Colonic mucosa (tissue), 4 donors: ENCODE results near the gene EFCAB6. TPM values are rescaled to one million over a fixed set of nuclear protein-coding genes. Genes with fewer than 3 reads are reported as not detected.

Experiments used
- DNase-seq: peaks from one replicate; pipeline ENCODE4 v3.0.0-alpha.2; 2020
- H3K27ac ChIP-seq: fragments of 200-600 bp; one replicate; pipeline ENCODE4 v1.8.0; 2021
- H3K27me3 ChIP-seq: fragments of 200-600 bp; one replicate; pipeline ENCODE4 v1.8.0; 2021
- H3K36me3 ChIP-seq: fragments of 200-600 bp; one replicate; pipeline ENCODE4 v1.8.0; 2021
- H3K4me1 ChIP-seq: fragments of 200-600 bp; one replicate; pipeline ENCODE4 v1.8.0; 2021; ENCODE audit warnings: mild to moderate bottlenecking
- H3K4me3 ChIP-seq: fragments of 200-600 bp; one replicate; pipeline ENCODE4 v1.8.0; 2021
- H3K9ac ChIP-seq, 2 donors: one replicate each; pipeline ENCODE4 v1.7.0; 2013; ENCODE audit warnings: control low read depth in 2 of 2, low read depth in 2 of 2, low read length in 2 of 2
- H3K9me3 ChIP-seq: fragments of 200-600 bp; one replicate; pipeline ENCODE4 v1.8.0; 2021
- CTCF ChIP-seq: fragments of 200-600 bp; IDR thresholded peaks from one replicate; pipeline ENCODE4 v1.8.0; 2022; ENCODE audit warnings: antibody characterized with exemption, mild to moderate bottlenecking
- intact Hi-C: fragments of 100-400 bp; cut with DNase I; formaldehyde crosslinking; loops from one replicate; pipeline ENCODE4 v1.14.1; 2022
- total RNA-seq, 2 donors: library from RNA; stranded (reverse); fragmentation: NEBNext Ultra II Directional in 1 of 2; extraction: Animal tissue kit (Norgen Biotek cat#: 25700) in 1 of 2; gene quantifications; one replicate each; pipeline ENCODE4 v1.2.1, GENCODE V29; 2021
- donor health status: healthy.
- donor health status: DM: no; HTN: no; CAD: no.
- donor health status: DM: no; HTN: no; CAD: no.

EFCAB6 gene
- total RNA-seq, 2 donors from 2014 or later: 0.35 to 0.80 TPM

- no peaks in the 10 kb centered on the region for H3K27me3 ChIP-seq
Observed at GRCh38 chr22:43833286-43834240, 21.5 kb upstream of the EFCAB6 start.

GRCh38 chr22:43832393-43833265, 20.5 kb upstream of the EFCAB6 start:
- no peak overlapping the region for H3K4me3 ChIP-seq
- H3K27ac ChIP-seq: no peak overlapping the region
- no peak overlapping the region for H3K9ac ChIP-seq
- no peak for DNase-seq
- no peak for TF ChIP-seq CTCF
- intact Hi-C loops: no loop called here
- H3K36me3 ChIP-seq: no peaks in the 10 kb centered on the region
- H3K4me1 ChIP-seq: no peaks in the 10 kb centered on the region
- H3K27me3 ChIP-seq: no peaks in the 10 kb centered on the region
- no peaks in the 10 kb centered on the region for H3K9me3 ChIP-seq

More at GRCh38 chr22:43833286-43834240, 21.5 kb upstream of the EFCAB6 start:
- no peak for DNase-seq
- Histone ChIP-seq H3K27ac (no peak overlapping the region), H3K4me3 (no peak overlapping the region), H3K9me3 (no peaks in the 10 kb centered on the region), H3K4me1 (no peaks in the 10 kb centered on the region), H3K36me3 (no peaks in the 10 kb centered on the region), H3K9ac (no peak overlapping the region)
- intact Hi-C loops: no loop called here
- TF ChIP-seq CTCF: no peak

- intact Hi-C loops: no loop called here
- Histone ChIP-seq H3K9me3 (no peaks in the 10 kb centered on the region), H3K9ac (no peak overlapping the region), H3K4me3 (no peak overlapping the region), H3K4me1 (no peaks in the 10 kb centered on the region), H3K27ac (no peak overlapping the region), H3K36me3 (no peaks in the 10 kb centered on the region), H3K27me3 (no peaks in the 10 kb centered on the region)
- DNase-seq: no peak
- TF ChIP-seq CTCF: no peak
Observed at GRCh38 chr22:43831561-43832392, 19.7 kb upstream of the EFCAB6 start.

- DNase-seq: no peak
- Histone ChIP-seq H3K27ac (no peak overlapping the region), H3K4me3 (no peak overlapping the region), H3K27me3 (no peaks in the 10 kb centered on the region), H3K4me1 (no peaks in the 10 kb centered on the region), H3K9ac (no peak overlapping the region), H3K36me3 (no peaks in the 10 kb centered on the region), H3K9me3 (no peaks in the 10 kb centered on the region)
- TF ChIP-seq CTCF: no peak
- intact Hi-C loops: no loop called here
Observed at GRCh38 chr22:43830931-43831560, 18.9 kb upstream of the EFCAB6 start.
